ENCODE results near the gene ABCA13.

Gene ABCA13

GRCh38 chr7:48384180-48384752, 213.0 kb downstream of the ABCA13 start:
- FAIRE-seq, result no peak

GRCh38 chr7:48387932-48388331, 216.7 kb downstream of the ABCA13 start:
- no peak for FAIRE-seq

GRCh38 chr7:48388911-48389310, 217.7 kb downstream of the ABCA13 start:
- no peak for FAIRE-seq

GRCh38 chr7:48389977-48390376, 218.7 kb downstream of the ABCA13 start:
- FAIRE-seq, result no peak

- FAIRE-seq, result no peak
Observed at GRCh38 chr7:48390388-48391327, 219.4 kb downstream of the ABCA13 start.

- FAIRE-seq, result no peak
Observed at GRCh38 chr7:48398191-48398590, 226.9 kb downstream of the ABCA13 start.

- no peak for FAIRE-seq
Observed at GRCh38 chr7:48402721-48403120, 231.5 kb downstream of the ABCA13 start.

- no peak for FAIRE-seq
Observed at GRCh38 chr7:48408731-48409130, 237.5 kb downstream of the ABCA13 start.

- no peak for FAIRE-seq
Observed at GRCh38 chr7:48411619-48412018, 240.4 kb downstream of the ABCA13 start.

GRCh38 chr7:48414011-48414732, 242.9 kb downstream of the ABCA13 start:
- FAIRE-seq, result no peak

- FAIRE-seq, result no peak
Observed at GRCh38 chr7:48416327-48416908, 245.2 kb downstream of the ABCA13 start.

GRCh38 chr7:48419401-48419800, 248.1 kb downstream of the ABCA13 start:
- FAIRE-seq, result no peak

GRCh38 chr7:48420206-48420605, 248.9 kb downstream of the ABCA13 start:
- FAIRE-seq, result no peak

- no peak for FAIRE-seq
Observed at GRCh38 chr7:48421357-48421756, 250.1 kb downstream of the ABCA13 start.

- no peak for FAIRE-seq
Observed at GRCh38 chr7:48424731-48425130, 253.5 kb downstream of the ABCA13 start.

- no peak for FAIRE-seq
Observed at GRCh38 chr7:48426331-48426965, 255.2 kb downstream of the ABCA13 start.

GRCh38 chr7:48426966-48427555, 255.8 kb downstream of the ABCA13 start:
- no peak for FAIRE-seq

GRCh38 chr7:48427671-48428070, 256.4 kb downstream of the ABCA13 start:
- FAIRE-seq, result no peak

- no peak for FAIRE-seq
Observed at GRCh38 chr7:48428091-48428684, 256.9 kb downstream of the ABCA13 start.

GRCh38 chr7:48429117-48429516, 257.9 kb downstream of the ABCA13 start:
- FAIRE-seq, result no peak

- FAIRE-seq, result no peak
Observed at GRCh38 chr7:48438206-48438605, 266.9 kb downstream of the ABCA13 start.

Data from G401.6 (cell line).